Smooth muscle cell (in vitro differentiated cells): ENCODE data around the gene ERVH48-1. TPM values are rescaled to one million over a fixed set of nuclear protein-coding genes. Genes with fewer than 3 reads are reported as not detected.
"Not testable (repeated sequence)": the region's sequence is repeated elsewhere in the genome, so short reads cannot be mapped to it uniquely, and the experiment has no call there.

Source experiments
- DNase-seq: peaks from one replicate; lab custom pipeline; 2025; ENCODE audit not compliant: unreplicated experiment; lab: John Stamatoyannopoulos, UW
- H2AFZ ChIP-seq: fragments of 200-600 bp; sonication (generic); 2 replicates; pipeline ENCODE4 v1.6.0; 2016; ENCODE audit warnings: antibody characterized with exemption, low read depth, mild to moderate bottlenecking
- H3F3A ChIP-seq: fragments of 200-600 bp; sonication (generic); 2 replicates; pipeline ENCODE4 v1.6.0; 2017; ENCODE audit warnings: antibody characterized with exemption, low read depth
- H3K27ac ChIP-seq: fragments of 200-600 bp; sonication (generic); 2 replicates; pipeline ENCODE4 v1.5.1; 2016; ENCODE audit warnings: low read depth, mild to moderate bottlenecking
- H3K27me3 ChIP-seq: fragments of 200-600 bp; sonication (generic); 2 replicates; pipeline ENCODE4 v1.6.1; 2016; ENCODE audit warnings: low read depth, mild to moderate bottlenecking
- H3K36me3 ChIP-seq: fragments of 200-600 bp; sonication (generic); 2 replicates; pipeline ENCODE4 v1.5.1; 2016; ENCODE audit warnings: low read depth
- H3K4me1 ChIP-seq: fragments of 200-600 bp; sonication (generic); 2 replicates; pipeline ENCODE4 v1.5.1; 2016; ENCODE audit warnings: low read depth
- H3K4me2 ChIP-seq: fragments of 200-600 bp; sonication (generic); 2 replicates; pipeline ENCODE4 v1.6.0; 2016; ENCODE audit warnings: mild to moderate bottlenecking
- H3K4me3 ChIP-seq: fragments of 200-600 bp; sonication (generic); 2 replicates; pipeline ENCODE4 v1.5.1; 2016; ENCODE audit warnings: mild to moderate bottlenecking
- H3K79me2 ChIP-seq: fragments of 200-600 bp; sonication (generic); 2 replicates; pipeline ENCODE4 v1.6.0; 2016; ENCODE audit warnings: low read depth, mild to moderate bottlenecking
- H3K9ac ChIP-seq: fragments of 200-600 bp; sonication (generic); 2 replicates; pipeline ENCODE4 v1.6.0; 2016; ENCODE audit warnings: low read depth
- H3K9me3 ChIP-seq: fragments of 200-600 bp; sonication (generic); replicated peaks from 2 replicates; pipeline ENCODE4 v1.5.1; 2016; ENCODE audit warnings: low read depth
- H4K20me1 ChIP-seq: fragments of 200-600 bp; sonication (generic); 2 replicates; pipeline ENCODE4 v1.6.0; 2016; ENCODE audit warnings: low read depth
- CTCF ChIP-seq: fragments of 200-600 bp; sonication (generic); IDR thresholded peaks from 2 replicates; pipeline ENCODE4 v1.5.1; 2017; ENCODE audit warnings: borderline replicate concordance, mild to moderate bottlenecking, antibody characterized with exemption; ENCODE audit not compliant: insufficient read depth, poor library complexity, severe bottlenecking
- WGBS: methylation state at CpG from one replicate; pipeline ENCODE4 v1.1.7; 2016; ENCODE audit warnings: low lambda C conversion rate; 5-methylcytosine and 5-hydroxymethylcytosine counted together
- polyA plus RNA-seq: library from polyadenylated mRNA; unstranded; fragments of >200 nt; fragmentation: Nextera tagmentation; extraction: Ambion mirVana; gene quantifications from 2 replicates; pipeline ENCODE4 v1.2.1, GENCODE V29; 2016
- total RNA-seq: library from RNA; depleted of rRNA; stranded (reverse); fragments of >200 nt; gene quantifications from 2 replicates; pipeline ENCODE4 v1.2.3, GENCODE V29; 2014

Gene ERVH48-1
- total and polyA plus RNA-seq, 2 experiments from 2014 or later: 6.8 to 7.6 TPM

GRCh38 chr21:42959728-42960127 is 34.3 kb upstream of the ERVH48-1 start:
- Histone ChIP-seq H3K4me2 (no peak overlapping the region), H3K9me3 (no peaks in the 10 kb centered on the region), H2AFZ (no peak overlapping the region), H3K79me2 (no peaks in the 10 kb centered on the region), H3K9ac (no peak overlapping the region), H3K27me3 (no peaks in the 10 kb centered on the region), H3K27ac (no peak overlapping the region), H3F3A (no peaks in the 10 kb centered on the region), H3K4me1 (no peaks in the 10 kb centered on the region), H4K20me1 (no peaks in the 10 kb centered on the region), H3K36me3 (no peaks in the 10 kb centered on the region), H3K4me3 (no peak overlapping the region)
- no peak for DNase-seq
- no peak for TF ChIP-seq CTCF
- 97% methylated on average over 3 of the region's 3 CpGs for WGBS

GRCh38 chr21:42958122-42958521 is 32.7 kb upstream of the ERVH48-1 start:
- H3K36me3 ChIP-seq, DNase-seq, H3F3A ChIP-seq, H3K4me2 ChIP-seq, H3K4me3 ChIP-seq, H3K4me1 ChIP-seq, H2AFZ ChIP-seq, H3K79me2 ChIP-seq, H4K20me1 ChIP-seq, H3K9me3 ChIP-seq, H3K9ac ChIP-seq, H3K27me3 ChIP-seq: not testable (repeated sequence)
- peak overlapping the region; percentile 90 for H3K27ac ChIP-seq
- WGBS: 82% methylated on average over 6 of the region's 6 CpGs

GRCh38 chr21:42956824-42957630 is 31.6 kb upstream of the ERVH48-1 start:
- no peaks in the 10 kb centered on the region for H3K4me1 ChIP-seq
- H3K27ac ChIP-seq: peak overlapping the region; percentile 90
- H4K20me1 ChIP-seq: no peaks in the 10 kb centered on the region
- no peaks in the 10 kb centered on the region for H3K79me2 ChIP-seq
- H3K4me2 ChIP-seq: no peak overlapping the region
- 66% methylated on average over 13 of the region's 13 CpGs for WGBS
- no peak overlapping the region for H3K9ac ChIP-seq
- DNase-seq: no peak
- H3K36me3 ChIP-seq: no peaks in the 10 kb centered on the region
- no peaks in the 10 kb centered on the region for H3F3A ChIP-seq
- no peaks in the 10 kb centered on the region for H3K27me3 ChIP-seq
- no peak overlapping the region for H3K4me3 ChIP-seq
- H2AFZ ChIP-seq: no peak overlapping the region
- H3K9me3 ChIP-seq: no peaks in the 10 kb centered on the region
- no peak for TF ChIP-seq CTCF

GRCh38 chr21:42951193-42951592 is 25.8 kb upstream of the ERVH48-1 start:
- H3F3A ChIP-seq, H3K79me2 ChIP-seq, H3K4me2 ChIP-seq, H3K9ac ChIP-seq, H3K9me3 ChIP-seq, H4K20me1 ChIP-seq, H3K36me3 ChIP-seq, H3K4me1 ChIP-seq, H3K27ac ChIP-seq, H3K27me3 ChIP-seq, H2AFZ ChIP-seq, H3K4me3 ChIP-seq, DNase-seq: not testable (repeated sequence)
- 99% methylated on average over 9 of the region's 9 CpGs for whole genome bisulfite sequencing

- H3K27ac ChIP-seq: not testable (repeated sequence)
Observed at GRCh38 chr21:42949094-42949755, 23.8 kb upstream of the ERVH48-1 start.

More at GRCh38 chr21:42949094-42949755, 23.8 kb upstream of the ERVH48-1 start:
- H3K4me2 ChIP-seq, DNase-seq, H3K9me3 ChIP-seq, H3K79me2 ChIP-seq, H2AFZ ChIP-seq, H3K9ac ChIP-seq, H3F3A ChIP-seq, H3K4me1 ChIP-seq, H3K27me3 ChIP-seq, H3K36me3 ChIP-seq, H3K4me3 ChIP-seq, H4K20me1 ChIP-seq: not testable (repeated sequence)
- 86% methylated on average over 13 of the region's 13 CpGs for WGBS
